DMS 273 (cell line): ENCODE data around the gene JMJD7.

ENCODE experiments used
- DNase-seq: peaks from one replicate; lab custom pipeline; 2025; ENCODE audit not compliant: unreplicated experiment; lab: John Stamatoyannopoulos, UW

The JMJD7 gene

DNA sequence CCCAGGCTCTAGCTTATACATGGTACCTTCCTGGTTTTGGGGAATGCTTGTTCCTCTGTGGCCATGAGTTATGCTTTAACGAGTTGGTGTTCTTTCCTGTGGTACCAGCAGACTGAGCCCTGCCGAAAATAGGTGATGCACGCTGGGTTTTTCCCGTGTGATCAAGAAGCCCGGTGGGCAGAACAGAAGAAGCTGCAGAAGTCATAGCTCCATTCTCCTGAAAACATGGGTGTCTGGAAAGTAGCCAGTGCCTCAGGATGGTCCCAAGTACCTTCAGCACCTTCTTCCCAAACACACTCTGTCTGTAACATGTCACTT is 28.4 kb upstream of the JMJD7 start:
- DNase-seq = no peak

DNA sequence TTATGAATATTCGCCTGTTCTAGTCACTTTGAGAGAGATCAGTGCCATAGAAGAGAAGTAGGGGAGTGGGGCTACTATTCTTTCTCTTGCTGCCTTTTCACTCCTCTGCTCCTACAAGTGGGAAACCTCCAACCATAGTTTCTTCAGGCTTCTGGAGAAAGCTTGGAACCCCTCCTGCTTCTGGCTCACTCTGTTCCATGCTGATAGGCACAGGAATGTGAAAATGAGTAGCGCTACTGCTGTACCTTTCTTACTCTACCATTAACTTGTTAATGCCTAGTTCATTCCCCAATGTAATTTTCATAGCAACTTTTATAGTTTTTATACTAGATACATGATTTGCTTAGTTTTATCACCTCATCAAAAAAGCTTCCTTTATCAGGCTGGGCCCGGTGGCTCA is 26.7 kb upstream of the JMJD7 start:
- DNase-seq = no peak

DNA sequence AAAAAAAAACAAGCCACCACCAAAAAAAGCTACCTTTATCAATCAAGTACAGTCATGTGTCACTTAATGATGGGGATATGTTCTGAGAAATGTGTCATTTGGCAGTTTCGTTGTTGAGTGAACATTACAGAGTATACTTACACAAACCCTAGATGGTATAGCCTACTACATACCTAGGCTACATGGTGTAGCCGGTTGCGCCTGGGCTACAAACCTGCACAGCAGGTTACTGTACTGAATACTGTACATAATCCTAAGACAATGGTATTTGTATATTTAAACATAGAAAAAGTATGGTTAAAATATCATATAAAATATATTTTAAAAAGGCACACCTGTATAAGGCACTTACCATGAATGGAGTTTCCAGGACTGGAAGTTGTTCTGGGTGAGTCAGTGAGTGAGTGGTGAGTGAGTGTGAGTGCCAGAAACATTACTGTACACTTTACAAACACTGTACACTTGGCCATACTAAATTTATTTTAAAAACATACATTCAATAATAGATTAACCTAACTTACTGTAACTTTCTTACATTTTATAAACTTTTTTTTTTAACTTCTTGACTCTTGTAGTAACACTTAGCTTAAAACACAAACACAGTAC is 25.9 kb upstream of the JMJD7 start:
- no peak for DNase-seq

DNA sequence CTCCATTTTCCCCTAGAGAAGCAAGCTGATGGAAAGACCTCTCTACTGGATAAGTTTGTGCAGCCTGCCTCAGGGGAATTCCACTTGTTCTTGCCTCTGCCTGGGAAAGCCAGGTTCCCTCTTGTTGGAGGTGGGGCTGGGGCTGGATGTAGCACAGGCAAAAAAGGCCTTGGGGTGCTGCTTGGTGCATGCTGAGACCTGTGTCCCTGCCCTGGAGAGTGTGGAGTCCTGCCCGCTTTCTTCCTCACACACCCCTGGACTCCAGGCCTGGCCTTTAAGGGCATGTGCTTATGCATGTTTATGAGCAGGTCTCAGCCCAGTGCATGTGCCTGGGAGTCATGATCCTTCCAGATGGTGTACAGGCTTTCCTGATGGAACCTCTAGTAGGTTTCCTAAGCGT is 23.5 kb upstream of the JMJD7 start:
- peak; percentile 49 for DNase-seq

DNA sequence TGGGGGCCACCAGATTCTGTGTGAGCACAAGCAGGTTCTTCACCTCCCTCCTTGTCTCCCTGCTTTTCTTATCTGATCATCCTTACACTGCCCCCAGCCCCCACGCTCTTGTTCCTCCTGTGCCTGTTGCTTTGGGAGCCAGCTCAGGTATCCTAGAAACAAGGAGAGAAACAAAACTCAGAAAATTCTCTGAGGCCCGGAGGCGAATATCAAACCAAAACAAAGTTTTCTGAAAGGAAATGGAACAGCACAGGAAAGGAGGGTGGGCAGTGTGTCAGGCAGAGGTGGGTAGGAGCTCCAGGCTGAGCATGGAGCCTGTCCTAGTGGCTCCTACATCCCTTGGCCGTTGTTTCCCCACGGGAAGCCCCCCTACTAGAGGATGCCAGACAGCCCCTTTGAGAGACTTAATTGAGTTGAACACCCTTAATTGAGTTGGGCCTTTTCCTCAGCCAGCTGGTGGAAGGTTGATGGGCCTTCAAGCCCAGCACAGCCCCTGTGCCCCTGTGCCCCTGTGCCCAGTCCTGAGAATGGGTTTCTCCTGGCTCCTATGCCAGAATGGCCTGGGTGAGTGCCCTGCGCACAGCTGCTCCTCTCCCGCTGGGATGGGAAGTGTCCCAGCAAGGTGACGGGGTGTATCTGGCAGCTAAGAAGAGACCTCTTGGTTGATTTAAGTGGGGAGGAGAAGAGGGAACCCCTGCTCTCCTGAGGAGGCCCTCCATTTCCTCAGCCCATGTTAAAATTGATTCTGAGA is 22.8 kb upstream of the JMJD7 start:
- no peak for DNase-seq

DNA sequence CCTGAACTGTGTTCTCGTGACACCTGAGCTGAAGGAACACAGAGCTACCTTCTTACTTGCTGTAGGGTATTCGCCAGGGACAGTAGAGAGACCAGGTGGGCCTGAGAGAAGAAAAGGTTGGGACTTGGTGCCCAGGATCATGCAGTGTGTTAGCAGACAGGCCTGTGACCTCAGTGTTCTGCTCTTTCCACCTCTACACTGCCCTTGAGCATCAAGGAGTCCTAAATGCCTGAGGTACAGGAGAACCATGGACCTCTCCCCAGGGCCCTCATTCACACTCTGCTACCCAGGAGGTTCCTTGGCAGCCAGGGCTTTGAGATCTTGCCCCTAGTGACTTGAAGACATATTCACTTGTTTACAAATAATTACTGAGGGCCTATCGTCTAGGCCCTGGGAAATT is 22.2 kb upstream of the JMJD7 start:
- no peak for DNase-seq

DNA sequence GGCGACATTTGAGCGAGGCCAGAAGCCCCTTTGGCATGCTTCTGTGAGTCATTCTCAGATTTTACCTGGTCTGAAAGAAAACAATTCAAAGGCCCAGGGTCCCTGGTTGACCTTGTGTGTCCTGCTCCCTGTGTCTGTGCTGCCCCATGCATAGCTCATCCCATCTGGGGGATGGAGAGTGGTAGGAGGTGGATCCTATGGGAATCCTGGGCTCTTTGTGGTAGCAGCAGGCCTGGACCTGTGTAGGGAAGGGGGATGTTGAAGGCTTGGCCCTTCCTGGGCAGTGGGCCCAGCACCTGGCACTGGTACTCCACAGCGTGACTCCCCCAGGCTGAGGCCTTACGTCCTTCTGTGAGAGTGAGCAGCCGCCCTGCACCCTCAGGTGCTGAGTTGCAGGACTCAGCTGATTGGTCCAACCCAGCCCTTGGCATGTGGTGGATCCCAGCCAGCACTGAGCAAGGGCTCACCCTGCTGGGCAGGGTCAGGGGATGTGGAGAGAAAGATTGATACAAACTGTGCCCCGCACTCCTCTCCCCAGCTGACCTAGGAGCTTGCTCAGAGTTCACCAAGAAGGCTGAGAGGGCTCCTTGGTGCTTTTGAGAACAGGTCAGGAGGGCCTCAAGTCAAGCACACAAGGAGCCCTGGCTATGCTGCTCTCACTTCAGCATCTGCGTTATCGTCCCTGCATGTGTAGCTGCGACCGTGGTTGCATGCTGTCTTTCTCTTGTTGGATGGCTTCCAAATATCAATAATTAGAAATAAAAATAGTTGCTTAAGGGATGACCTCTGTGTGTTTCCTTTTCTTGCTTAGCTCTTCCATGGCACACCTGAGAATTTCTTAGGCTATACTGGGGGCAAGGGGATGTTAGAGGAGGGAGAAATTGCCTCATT is 21.4 kb upstream of the JMJD7 start:
- peak; percentile 16 for DNase-seq

DNA sequence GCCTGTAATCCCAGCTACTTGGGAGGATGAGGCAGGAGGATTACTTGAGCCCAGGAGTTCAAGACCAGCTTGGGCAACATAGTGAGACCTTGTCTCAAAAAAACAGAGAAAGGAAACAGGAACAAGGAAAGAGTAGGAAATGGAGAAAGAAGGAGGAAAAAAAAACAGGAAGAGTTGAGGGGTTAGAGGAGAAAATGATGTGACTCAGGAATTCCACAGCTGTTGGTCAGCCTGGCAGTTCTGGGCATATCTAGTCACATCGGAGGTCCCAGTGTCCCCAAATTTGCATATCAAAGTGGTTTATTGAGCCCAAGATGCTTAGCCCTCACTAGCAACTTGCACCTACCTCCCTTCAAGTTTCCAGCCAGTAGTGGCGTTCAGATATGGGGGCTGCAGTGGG is 18.8 kb upstream of the JMJD7 start:
- no peak for DNase-seq

DNA sequence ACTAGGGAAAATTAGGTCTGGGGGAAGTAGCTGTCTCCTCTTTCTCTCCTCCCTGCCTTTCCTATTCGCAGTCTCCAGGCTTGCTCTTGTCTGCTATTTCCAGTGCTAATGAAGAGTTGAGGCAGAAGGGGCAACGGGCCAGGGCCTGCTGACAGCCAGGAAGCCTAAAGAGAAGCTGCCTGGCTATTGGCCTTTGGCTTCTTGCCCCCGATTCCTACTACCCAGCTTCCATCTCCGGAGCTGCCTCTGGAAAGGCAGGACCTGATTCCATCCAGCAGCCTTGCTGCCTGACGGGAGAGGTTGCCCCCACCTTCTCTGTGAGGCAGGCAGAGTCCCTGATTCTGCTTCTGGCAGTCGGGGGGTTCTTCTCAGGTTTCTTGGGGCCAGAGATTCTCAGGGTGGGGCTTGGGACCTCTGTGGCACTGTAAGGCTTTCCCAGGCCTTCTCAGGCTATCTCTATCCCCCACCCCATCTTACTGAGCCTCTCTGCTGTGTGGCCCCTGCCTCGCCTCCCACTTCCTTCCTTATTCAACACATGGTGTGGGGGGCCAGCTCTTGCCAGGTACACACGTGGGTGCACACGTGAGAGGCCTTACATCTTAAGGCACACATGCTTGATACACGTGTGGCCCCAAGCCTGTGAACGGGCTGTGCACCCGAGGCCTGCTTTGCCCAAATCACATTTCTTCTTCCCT is 18.2 kb upstream of the JMJD7 start:
- no peak for DNase-seq

DNA sequence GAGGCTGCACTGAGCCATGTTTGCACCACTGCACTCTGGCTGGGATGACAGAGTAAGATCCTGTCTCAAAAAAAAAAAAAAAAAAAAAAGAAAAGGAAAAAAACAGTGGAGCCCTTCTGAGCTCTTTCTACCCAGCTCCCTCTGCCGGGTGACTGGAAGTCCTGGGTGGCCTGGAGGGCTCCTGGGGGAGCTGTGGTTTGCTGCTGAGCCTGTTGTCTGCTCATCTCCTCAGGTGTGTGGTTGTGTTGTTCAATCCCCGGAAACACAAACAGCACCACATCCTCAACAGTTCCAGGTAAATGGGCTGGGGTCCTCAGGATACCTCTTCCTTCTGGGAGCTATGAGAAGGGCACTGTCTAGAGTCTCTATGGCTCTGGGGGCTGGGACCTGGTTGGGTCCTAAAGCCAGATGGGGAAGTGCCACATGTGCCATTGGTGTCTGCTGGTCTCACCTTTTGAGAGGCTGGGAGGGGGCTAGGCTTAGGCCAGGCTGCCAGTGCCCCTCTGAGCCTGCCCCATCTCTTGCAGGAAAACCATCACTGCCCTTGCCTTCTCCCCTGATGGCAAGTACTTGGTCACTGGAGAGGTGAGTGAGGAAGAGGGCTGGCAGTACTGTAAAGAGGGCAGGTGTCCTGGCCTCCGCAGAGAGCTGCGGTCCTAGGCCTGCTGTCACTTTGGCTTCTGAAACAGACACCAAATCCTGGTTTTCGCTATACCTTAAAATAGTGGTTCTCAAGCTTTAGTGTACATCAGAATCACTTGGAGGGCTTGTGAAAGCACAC is 17.1 kb upstream of the JMJD7 start:
- DNase-seq = no peak

DNA sequence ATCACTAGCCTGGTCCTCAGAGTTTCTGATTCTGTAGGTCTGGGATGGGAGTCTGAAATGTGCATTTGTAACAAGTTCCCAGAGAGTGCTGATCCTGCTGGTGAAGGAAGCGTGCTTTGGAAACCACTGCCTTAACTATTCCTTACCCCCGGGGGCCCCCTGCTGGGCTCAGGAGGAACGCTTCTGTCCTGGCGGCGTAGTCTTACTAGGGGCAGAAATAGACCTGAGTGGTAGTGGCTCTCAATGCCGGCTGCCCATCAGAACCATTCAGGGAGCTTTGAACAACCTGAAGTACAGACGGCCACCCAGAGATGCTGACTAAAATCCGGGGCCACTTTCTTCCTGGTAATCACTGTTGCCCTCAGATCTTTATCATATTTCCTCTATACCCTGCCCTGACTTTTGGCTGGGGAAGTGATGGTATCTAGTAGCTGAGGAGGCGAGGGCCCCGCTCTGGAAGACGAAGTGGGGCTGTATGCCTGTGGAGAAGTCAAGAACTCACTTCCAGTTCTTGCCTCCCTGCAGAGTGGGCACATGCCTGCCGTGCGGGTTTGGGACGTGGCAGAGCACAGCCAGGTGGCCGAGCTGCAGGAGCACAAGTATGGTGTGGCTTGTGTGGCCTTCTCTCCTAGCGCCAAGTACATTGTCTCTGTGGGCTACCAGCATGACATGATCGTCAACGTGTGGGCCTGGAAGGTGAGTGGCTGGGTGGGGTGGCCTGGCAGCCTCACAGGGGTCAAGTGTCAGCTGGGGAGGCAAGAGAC is 16.3 kb upstream of the JMJD7 start:
- DNase-seq = peak; percentile 88

DNA sequence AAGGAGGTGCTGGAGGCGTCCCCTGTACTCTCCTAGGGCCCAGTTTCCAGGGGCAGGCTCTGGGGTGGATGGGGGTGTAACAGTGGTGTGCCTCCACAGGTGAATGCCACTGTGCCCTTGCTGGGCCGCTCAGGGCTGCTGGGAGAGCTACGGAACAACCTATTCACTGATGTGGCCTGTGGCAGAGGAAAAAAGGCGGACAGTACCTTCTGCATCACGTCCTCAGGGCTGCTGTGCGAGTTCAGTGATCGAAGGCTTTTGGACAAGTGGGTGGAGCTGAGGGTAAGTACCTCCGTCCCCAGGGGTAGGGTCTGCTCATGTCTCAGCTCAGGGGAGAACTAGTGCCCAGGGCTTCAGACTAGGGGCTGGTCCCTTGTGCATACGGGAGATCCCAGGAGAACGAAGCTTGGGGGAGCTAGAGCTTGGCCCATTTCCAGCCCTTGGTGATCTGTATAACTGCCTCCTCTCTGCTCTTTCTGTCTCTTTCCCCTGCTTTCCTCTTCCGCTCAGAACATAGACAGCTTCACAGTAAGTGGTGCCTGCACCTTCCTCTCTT is 15.0 kb upstream of the JMJD7 start:
- DNase-seq = no peak

DNA sequence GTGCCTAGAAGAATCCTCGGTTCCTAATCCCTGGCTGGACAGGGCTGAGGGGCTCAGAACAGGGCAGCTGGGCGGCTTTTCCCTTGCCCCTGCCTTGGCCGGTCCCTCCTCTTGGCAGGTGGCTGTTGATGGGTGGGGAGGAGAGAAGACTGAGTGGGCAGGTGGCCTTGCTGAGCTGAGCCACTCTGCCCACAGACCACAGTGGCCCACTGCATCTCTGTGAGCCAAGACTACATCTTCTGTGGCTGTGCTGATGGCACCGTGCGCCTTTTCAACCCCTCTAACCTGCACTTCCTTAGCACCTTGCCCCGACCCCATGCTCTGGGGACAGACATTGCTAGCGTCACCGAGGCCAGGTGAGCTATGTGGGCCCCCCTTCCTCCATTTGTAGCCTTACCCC is 14.5 kb upstream of the JMJD7 start:
- no peak for DNase-seq

DNA sequence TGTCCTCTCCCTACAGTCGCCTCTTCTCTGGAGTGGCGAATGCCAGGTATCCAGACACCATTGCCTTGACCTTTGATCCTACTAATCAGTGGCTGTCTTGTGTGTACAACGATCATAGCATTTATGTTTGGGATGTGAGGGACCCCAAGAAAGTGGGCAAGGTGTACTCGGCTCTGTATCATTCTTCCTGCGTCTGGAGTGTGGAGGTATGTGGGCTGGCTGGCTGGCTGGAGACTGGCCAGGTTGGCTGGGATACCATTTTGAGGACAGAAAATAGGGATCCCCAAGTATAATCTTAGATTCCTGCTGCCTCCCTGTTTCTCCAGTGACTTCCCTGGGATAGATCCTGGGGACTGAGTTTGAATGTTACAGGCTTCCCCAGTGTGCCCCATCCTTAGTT is 13.4 kb upstream of the JMJD7 start:
- DNase-seq = no peak

DNA sequence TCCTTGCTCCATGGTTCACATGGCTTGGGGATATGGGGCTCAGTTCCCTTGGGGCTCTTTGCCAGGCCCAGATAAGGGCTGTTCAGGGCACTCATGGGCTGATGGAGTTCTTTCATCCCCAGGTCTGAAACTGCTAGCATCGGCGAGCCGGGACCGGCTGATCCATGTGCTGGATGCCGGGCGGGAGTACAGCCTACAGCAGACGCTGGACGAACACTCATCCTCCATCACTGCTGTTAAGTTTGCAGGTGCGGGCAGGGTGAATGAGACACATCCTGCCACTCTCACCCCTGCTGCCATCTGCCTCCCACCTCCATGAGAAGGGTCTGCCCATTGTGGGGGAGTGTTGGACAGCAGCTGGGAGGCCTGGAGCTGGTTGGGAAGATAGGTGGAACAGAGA is 11.1 kb upstream of the JMJD7 start:
- DNase-seq = no peak

DNA sequence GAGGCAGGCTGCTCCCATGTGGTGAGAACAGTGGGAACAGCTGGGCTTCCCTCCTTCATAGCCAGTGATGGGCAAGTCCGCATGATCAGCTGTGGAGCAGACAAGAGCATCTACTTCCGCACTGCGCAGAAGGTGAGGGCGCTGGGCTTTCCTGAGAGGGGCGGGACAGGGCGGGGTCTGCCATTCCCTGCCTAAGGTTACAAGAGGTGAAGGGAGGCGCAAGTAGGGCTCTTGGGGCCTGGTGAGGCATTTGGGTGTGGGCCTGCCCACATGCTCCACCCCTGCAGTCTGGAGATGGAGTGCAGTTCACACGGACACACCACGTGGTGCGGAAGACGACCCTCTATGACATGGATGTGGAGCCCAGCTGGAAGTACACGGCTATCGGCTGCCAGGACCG is 10.6 kb upstream of the JMJD7 start:
- no peak for DNase-seq

DNA sequence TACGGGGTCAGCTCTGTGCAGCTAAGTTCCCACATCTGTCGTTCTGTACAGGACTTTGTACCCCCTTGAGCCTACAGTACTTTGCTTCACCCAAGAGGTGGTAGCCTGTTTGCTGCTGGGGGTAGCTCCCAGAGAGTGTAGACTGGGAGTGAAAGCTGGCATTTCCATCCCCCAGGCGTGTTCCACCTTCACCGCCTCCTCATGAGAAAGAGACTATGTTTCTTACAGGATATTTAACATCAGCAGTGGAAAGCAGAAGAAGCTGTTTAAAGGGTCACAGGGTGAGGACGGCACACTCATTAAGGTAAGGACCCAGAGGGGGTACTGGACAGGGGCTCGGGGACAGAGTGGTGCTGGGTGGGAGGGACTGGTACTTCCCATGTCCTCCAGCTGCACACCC is 10.1 kb upstream of the JMJD7 start:
- DNase-seq = no peak

DNA sequence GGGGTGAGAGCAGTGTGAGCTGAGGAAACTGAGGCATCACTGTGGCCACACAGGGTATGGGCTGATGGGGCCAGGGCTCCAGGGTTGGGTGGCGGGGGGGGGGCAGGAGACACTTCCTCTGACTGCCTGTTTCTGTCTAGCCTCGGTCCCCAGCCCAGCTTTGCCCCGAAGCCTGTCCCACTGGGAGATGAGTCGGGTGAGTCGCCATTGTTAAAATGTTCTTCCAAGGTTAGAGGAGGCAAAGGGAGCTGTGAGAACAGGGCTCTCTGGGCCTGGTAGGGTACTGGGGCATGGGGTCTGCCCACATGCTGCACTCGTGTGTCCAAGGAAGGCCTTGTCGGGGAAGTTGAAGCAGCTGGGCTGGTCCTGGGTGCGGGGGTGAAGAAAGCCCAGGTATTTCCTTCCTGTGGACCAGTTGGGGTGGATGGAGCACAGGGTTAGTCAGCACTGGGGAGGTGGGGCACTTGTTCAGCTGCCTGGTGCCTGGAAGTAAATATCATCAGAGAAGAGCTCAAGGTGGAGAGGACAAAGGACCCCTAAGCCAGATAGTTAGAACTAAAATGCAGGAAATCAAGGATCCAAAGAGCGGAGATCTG is 8.3 kb upstream of the JMJD7 start:
- DNase-seq = no peak

DNA sequence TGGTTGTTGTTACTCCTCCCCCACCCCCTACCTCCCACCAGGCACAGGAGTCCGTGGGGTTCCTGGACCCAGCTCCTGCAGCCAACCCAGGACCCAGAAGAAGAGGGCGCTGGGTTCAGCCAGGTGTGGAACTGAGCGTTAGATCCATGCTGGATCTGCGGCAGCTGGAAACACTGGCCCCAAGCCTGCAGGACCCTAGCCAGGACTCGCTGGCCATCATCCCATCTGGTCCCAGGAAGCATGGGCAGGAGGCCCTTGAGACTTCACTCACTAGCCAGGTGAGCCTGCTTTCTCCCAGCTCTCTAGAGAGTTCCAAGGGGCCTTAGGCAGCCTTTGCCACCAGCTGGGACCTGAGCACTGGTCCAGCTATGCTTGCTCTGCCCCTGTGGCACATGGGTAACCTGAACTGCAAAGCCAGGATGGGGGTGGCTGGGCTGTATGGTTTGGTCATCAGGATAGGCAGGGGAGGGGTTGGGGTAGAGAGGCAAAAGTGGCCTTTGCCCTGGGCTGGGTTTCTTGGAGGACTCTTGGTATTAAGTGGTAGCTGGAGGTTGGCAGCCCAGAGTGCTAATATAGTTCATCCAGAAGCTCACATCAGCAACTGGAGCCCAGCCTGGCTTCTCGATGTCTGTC is 7.0 kb upstream of the JMJD7 start:
- no peak for DNase-seq
